ENCODE results near the gene NNMT. TPM values are rescaled to one million over a fixed set of nuclear protein-coding genes. Genes with fewer than 3 reads are reported as not detected.
A peak's percentile ranks its signal among the peaks of the same experiment; 100 is the strongest.

The NNMT gene
- total RNA-seq (2011; cell fraction: chromatin; rRNA removed; ENCODE audit: low replicate concordance) = 3.2 and 5.0 TPM in 2 replicates
- 3.2 and 4.3 TPM in 2 replicates for total RNA-seq (2011; cell fraction: nucleolus; rRNA removed)
- 4.2 and 6.6 TPM in 2 replicates for total RNA-seq (2011; cell fraction: nucleoplasm; rRNA removed)
- total RNA-seq (2014; rRNA removed) = 14.3 and 14.6 TPM in 2 replicates
- total RNA-seq (2014; rRNA removed; fragmentation: Illumina TruSeq; extraction: Trizol) = 9.3 and 11.0 TPM in 2 replicates
- total RNA-seq (2015; rRNA removed; fragmentation: Illumina TruSeq; extraction: Trizol) = 8.6 and 9.5 TPM in 2 replicates
- 11.2 and 11.7 TPM in 2 replicates for total RNA-seq (2021)
- 9.8 and 15.0 TPM in 2 replicates for polyA plus RNA-seq (2011; rRNA removed)
- polyA plus RNA-seq (2011; cell fraction: cytosol; rRNA removed) = 10.1 and 17.6 TPM in 2 replicates
- 3.7 and 4.5 TPM in 2 replicates for polyA plus RNA-seq (2011; cell fraction: nucleus; rRNA removed)
- 15.0 and 55.5 TPM in 2 replicates for polyA plus RNA-seq (2012)
- polyA plus RNA-seq (2014; fragmentation: Illumina TruSeq; extraction: Trizol) = 6.1 and 9.1 TPM in 2 replicates
- polyA plus RNA-seq (2014; fragmentation: Nextera tagmentation; extraction: Ambion mirVana) = 10 to 100 TPM; 10.0 to 13.4 TPM
- 9.0 and 11.5 TPM in 2 replicates for polyA plus RNA-seq (2014; rRNA removed)
- polyA minus RNA-seq (2011; rRNA and poly(A)+ RNA removed) = 6.1 and 8.8 TPM in 2 replicates
- 9.4 and 10.8 TPM in 2 replicates for polyA minus RNA-seq (2011; cell fraction: cytosol; rRNA and poly(A)+ RNA removed)
- 3.8 and 6.2 TPM in 2 replicates for polyA minus RNA-seq (2011; cell fraction: nucleus; rRNA and poly(A)+ RNA removed)
- Bru-seq, nascent RNA = percentile 30 among the genes with signal in this experiment
- percentile 26 among the genes with signal in this experiment for BruChase-seq, experiment 1, labeled RNA remaining after a 2-hour chase
- percentile 20 among the genes with signal in this experiment for BruChase-seq, experiment 2, labeled RNA remaining after a 6-hour chase
- long read RNA-seq, experiment 1, transcript NNMT-201 (3 exons, 1,610 nt) = major isoform, 7 of 10 reads
- long read RNA-seq, experiment 1, partial matches to known transcripts = 1 of 10 reads
- long read RNA-seq, experiment 1, other reads (novel, unspliced or antisense) = 2 of 10 reads
- long read RNA-seq, experiment 2, partial matches to known transcripts = 4 of 6 reads
- long read RNA-seq, experiment 2, other reads (novel, unspliced or antisense) = 0 of 6 reads
- long read RNA-seq, experiment 3, partial matches to known transcripts = 1 of 6 reads
- long read RNA-seq, experiment 3, other reads (novel, unspliced or antisense) = 2 of 6 reads

DNA sequence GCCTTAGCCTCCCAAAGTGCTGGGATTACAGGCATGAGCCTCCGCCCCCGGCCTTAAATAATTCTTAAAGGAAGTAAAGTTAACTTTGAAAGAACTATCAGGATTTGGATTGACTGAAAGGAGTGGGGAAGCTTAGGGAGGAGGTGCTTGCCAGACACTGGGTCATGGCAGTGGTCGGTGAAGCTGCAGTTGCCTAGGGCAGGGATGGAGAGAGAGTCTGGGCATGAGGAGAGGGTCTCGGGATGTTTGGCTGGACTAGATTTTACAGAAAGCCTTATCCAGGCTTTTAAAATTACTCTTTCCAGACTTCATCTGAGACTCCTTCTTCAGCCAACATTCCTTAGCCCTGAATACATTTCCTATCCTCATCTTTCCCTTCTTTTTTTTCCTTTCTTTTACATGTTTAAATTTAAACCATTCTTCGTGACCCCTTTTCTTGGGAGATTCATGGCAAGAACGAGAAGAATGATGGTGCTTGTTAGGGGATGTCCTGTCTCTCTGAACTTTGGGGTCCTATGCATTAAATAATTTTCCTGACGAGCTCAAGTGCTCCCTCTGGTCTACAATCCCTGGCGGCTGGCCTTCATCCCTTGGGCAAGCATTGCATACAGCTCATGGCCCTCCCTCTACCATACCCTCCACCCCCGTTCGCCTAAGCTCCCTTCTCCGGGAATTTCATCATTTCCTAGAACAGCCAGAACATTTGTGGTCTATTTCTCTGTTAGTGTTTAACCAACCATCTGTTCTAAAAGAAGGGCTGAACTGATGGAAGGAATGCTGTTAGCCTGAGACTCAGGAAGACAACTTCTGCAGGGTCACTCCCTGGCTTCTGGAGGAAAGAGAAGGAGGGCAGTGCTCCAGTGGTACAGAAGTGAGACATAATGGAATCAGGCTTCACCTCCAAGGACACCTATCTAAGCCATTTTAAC, at the start of gene NNMT:
Gene NNMT, plus strand, starts transcription at position 724 of the 929 bp plus-strand sequence. Its CDS starts 158 bp downstream, at position 882.
- peaks cover 9 to 54% of the 10 kb centered on the region in 2 experiments for H3K4me1 ChIP-seq (replicated peaks in 1 of 2; ENCODE audit: control insufficient read depth in 2 of 2, insufficient read depth in 2 of 2, low read length in 2 of 2)
- H3K9ac ChIP-seq (ENCODE audit: insufficient read depth in 1 of 2, low read depth in 2 of 2, low read length in 2 of 2) = peak within 1 kb of the TSS in 1 of 2 experiments; percentile 60; a peak in 3 of 4 replicates
- POLR2A ChIA-PET = interaction anchor here (0.6 to 1.7 kb wide), 3 partner anchors 8 to 15 kb away, joined by 3 to 4 read pairs (median 3); no protein-coding TSS in a partner anchor
- no peaks in the 10 kb centered on the region for H3K9me3 ChIP-seq (replicated peaks; ENCODE audit: control insufficient read depth, insufficient read depth, low read depth, low read length)
- FAIRE-seq (peak; percentile 29), ATAC-seq (peak; percentile 37), DNase-seq (ENCODE audit: extremely low read depth in 1 of 4, low spot score in 3 of 4) (peak in 2 of 4 experiments; percentile 26 to 30)
- no peaks in the 10 kb centered on the region for H3K9me1 ChIP-seq (ENCODE audit: control insufficient read depth, insufficient read depth, low read length)
- H3K4me3 ChIP-seq = peak within 1 kb of the TSS; percentile 25
- 50% methylated on average over 11 of the region's 11 CpGs for WGBS (ENCODE audit: insufficient coverage, low coverage, missing lambda C conversion rate)
- in situ Hi-C loops (cut with MboI) = no loop called here
- CTCF ChIA-PET (ENCODE audit: low intra/inter-chr PET ratio) = no interaction called here
- peak within 1 kb of the TSS; percentile 86 for H3K27ac ChIP-seq (ENCODE audit: extremely low read depth, low read depth, low read length)
- peaks cover 2% of the 10 kb centered on the region; the same call in 1 of the 3 replicates for H3K79me2 ChIP-seq (ENCODE audit: control insufficient read depth, insufficient read depth, low read length)
- H3K27me3 ChIP-seq (ENCODE audit: control insufficient read depth in 2 of 2, insufficient read depth in 2 of 2, low read length in 2 of 2) = no peaks in the 10 kb centered on the region
- H3K36me3 ChIP-seq (ENCODE audit: control insufficient read depth, insufficient read depth, low read length) = no peaks in the 10 kb centered on the region
- peak within 1 kb of the TSS; percentile 85 for H3K4me2 ChIP-seq (ENCODE audit: insufficient read depth, low read length)
- H4K20me1 ChIP-seq (replicated peaks; ENCODE audit: control insufficient read depth, insufficient read depth, low read length) = no peaks in the 10 kb centered on the region
- H2AFZ ChIP-seq (ENCODE audit: low read depth, low read length) = peak within 1 kb of the TSS; percentile 84
- intact Hi-C loops (cut with micrococcal nuclease) = loop anchor here (5.0 kb wide), 1 partner anchor 141 kb away; the partner anchor contains the start of gene REXO2
- BruUV-seq (replicated peaks) = no TSS peak
- TF ChIP-seq ELF2 (CRISPR knock-in tag; IDR thresholded peaks at IDR 0.05) (no peak), NELFE (IDR thresholded peaks at IDR 0.05; ENCODE audit: insufficient read depth, insufficient read length) (no peak), KAT7 (CRISPR knock-in tag; IDR thresholded peaks at IDR 0.05; ENCODE audit: borderline replicate concordance) (0 out of 2 replicates have a peak, but pooled peaks have one; percentile 25), ZNF644 (tag; IDR thresholded peaks at IDR 0.05; ENCODE audit: low read depth) (0 out of 2 replicates have a peak, but pooled peaks have one; percentile 43), PPARD (CRISPR knock-in tag; IDR thresholded peaks at IDR 0.05) (no peak), EGR1 (conservative IDR thresholded peaks at IDR 0.05) (0 out of 2 replicates have a peak, but pooled peaks have one; percentile 11), ZNF589 (CRISPR knock-in tag; IDR thresholded peaks at IDR 0.05; ENCODE audit: low read depth) (peak; percentile 67; the same call in 1 of the 2 replicates), GATA2 (CRISPR knock-in tag; IDR thresholded peaks at IDR 0.05) (no peak), POLR2G (IDR thresholded peaks at IDR 0.05; ENCODE audit: low read depth, low read length) (no peak), NEUROD1 (IDR thresholded peaks at IDR 0.05; ENCODE audit: borderline replicate concordance, low read depth, low read length, partially characterized antibody) (no peak), COPS2 (conservative IDR thresholded peaks at IDR 0.05) (no peak), TEAD2 (tag; IDR thresholded peaks at IDR 0.05) (no peak), NBN (IDR thresholded peaks at IDR 0.05; ENCODE audit: low read depth) (no peak), FOSL1 (tag; conservative IDR thresholded peaks at IDR 0.05) (0 out of 2 replicates have a peak, but pooled peaks have one; percentile 7)
- TF ChIP-seq, protein P1, sequence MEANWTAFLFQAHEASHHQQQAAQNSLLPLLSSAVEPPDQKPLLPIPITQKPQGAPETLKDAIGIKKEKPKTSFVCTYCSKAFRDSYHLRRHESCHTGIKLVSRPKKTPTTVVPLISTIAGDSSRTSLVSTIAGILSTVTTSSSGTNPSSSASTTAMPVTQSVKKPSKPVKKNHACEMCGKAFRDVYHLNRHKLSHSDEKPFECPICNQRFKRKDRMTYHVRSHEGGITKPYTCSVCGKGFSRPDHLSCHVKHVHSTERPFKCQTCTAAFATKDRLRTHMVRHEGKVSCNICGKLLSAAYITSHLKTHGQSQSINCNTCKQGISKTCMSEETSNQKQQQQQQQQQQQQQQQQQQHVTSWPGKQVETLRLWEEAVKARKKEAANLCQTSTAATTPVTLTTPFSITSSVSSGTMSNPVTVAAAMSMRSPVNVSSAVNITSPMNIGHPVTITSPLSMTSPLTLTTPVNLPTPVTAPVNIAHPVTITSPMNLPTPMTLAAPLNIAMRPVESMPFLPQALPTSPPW (CRISPR knock-in tag; IDR thresholded peaks at IDR 0.05) = peak; percentile 29; the same call in 1 of the 2 replicates

Measured in K562 (cell line).